ENCODE measurements around the gene GHDC. TPM values are rescaled to one million over a fixed set of nuclear protein-coding genes. Genes with fewer than 3 reads are reported as not detected.

The GHDC gene
- total and polyA plus RNA-seq, 2 of the 8 experiments (the other 6 are each of a cell fraction or from before 2014, with no cell fraction given), result 7.4 to 8.1 TPM

GRCh38 chr17:42192189-42193126, 1.8 kb downstream of the GHDC start:
- TF ChIP-seq KDM4A (IDR thresholded peaks at IDR 0.05; ENCODE audit: low read depth, low read length, severe bottlenecking) (no peak), SP2 (IDR thresholded peaks at IDR 0.05; ENCODE audit: low read length) (no peak), MAFK (IDR thresholded peaks at IDR 0.05; ENCODE audit: low read depth, low read length) (no peak), CHD1 (IDR thresholded peaks at IDR 0.05; ENCODE audit: low read depth, low read length) (no peak)

More at GRCh38 chr17:42192189-42193126, 1.8 kb downstream of the GHDC start:
- H3K4me3 ChIP-seq (ENCODE audit: extremely low read depth in 1 of 4, insufficient read depth in 2 of 4, low read depth in 3 of 4, low read length in 4 of 4), result no peak overlapping the region
- no peak overlapping the region for H3K9ac ChIP-seq (replicated peaks in 1 of 4; ENCODE audit: extremely low read depth in 1 of 4, low read depth in 3 of 4, low read length in 3 of 4)
- H3K79me1 ChIP-seq (ENCODE audit: low read depth, low read length), result no peaks in the 10 kb centered on the region
- peak overlapping the region; percentile 91; the same call in 1 of the 2 replicates for H4K8ac ChIP-seq (ENCODE audit: extremely low read depth, insufficient read depth, low read length)
- DNase-seq (ENCODE audit: low read depth in 1 of 2, low spot score in 2 of 2) (no peak), FAIRE-seq (no peak)
- no peak overlapping the region for H3K4me2 ChIP-seq (ENCODE audit: insufficient read depth in 1 of 2, low read depth in 2 of 2, low read length in 2 of 2)
- no peaks in the 10 kb centered on the region for H3K36me3 ChIP-seq (ENCODE audit: control insufficient read depth in 2 of 4, insufficient read depth in 4 of 4, low read length in 3 of 4)
- H4K5ac ChIP-seq (ENCODE audit: insufficient read length, low read depth, low read length), result no peak overlapping the region
- no peak overlapping the region for H3K4ac ChIP-seq (replicated peaks; ENCODE audit: insufficient read length, low read depth, low read length)
- H3K27ac ChIP-seq (ENCODE audit: low read depth, low read length), result no peak overlapping the region
- H2AK5ac ChIP-seq (ENCODE audit: low read depth, low read length), result no peak overlapping the region
- 94% methylated on average over 22 of the region's 23 CpGs; no CpG with 5 or more reads in 1 of the 2 experiments for WGBS, 2 experiments (ENCODE audit: extremely low coverage in 1 of 2, insufficient coverage in 1 of 2, insufficient read length in 1 of 2, insufficient replicate concordance in 2 of 2, low coverage in 1 of 2, low lambda C conversion rate in 2 of 2, missing lambda C conversion rate in 1 of 2)
- no peaks in the 10 kb centered on the region for H3K27me3 ChIP-seq (replicated peaks in 1 of 4; ENCODE audit: control insufficient read depth in 3 of 4, extremely low read depth in 1 of 4, insufficient read depth in 3 of 4, low read length in 3 of 4)
- no peak overlapping the region for H2BK5ac ChIP-seq (ENCODE audit: low read depth, low read length)
- CTCF ChIA-PET (ENCODE audit: partially characterized antibody), result interaction anchor here (1.3 to 2.7 kb wide), 2 partner anchors 11 to 59 kb away, joined by 4 to 13 read pairs; partner anchors contain the start of gene KCNH4
- H3K23ac ChIP-seq (ENCODE audit: insufficient read length), result no peak overlapping the region
- no peak overlapping the region for H2AFZ ChIP-seq (ENCODE audit: low read length)
- H3K23me2 ChIP-seq (ENCODE audit: low read depth, low read length), result no peaks in the 10 kb centered on the region
- no peak overlapping the region for H3K56ac ChIP-seq (replicated peaks; ENCODE audit: insufficient read length, low read depth, low read length)
- H3K4me1 ChIP-seq (replicated peaks in 1 of 4; ENCODE audit: control insufficient read depth in 3 of 4, insufficient read depth in 4 of 4, low read length in 3 of 4), result peaks cover 0 to 4% (median 3%) of the 10 kb centered on the region in 4 experiments; a peak in 5 of 7 replicates
- no peaks in the 10 kb centered on the region for H3K9me3 ChIP-seq (ENCODE audit: insufficient read depth in 2 of 2, low read depth in 1 of 2, low read length in 1 of 2)
- H2BK15ac ChIP-seq (ENCODE audit: low read length), result no peak overlapping the region
- no peak overlapping the region for H2BK20ac ChIP-seq (ENCODE audit: low read length)
- H2BK12ac ChIP-seq (ENCODE audit: low read depth, low read length), result peak overlapping the region; percentile 68; the same call in 1 of the 2 replicates
- H3K14ac ChIP-seq (ENCODE audit: insufficient read length), result no peak overlapping the region
- H4K91ac ChIP-seq (replicated peaks; ENCODE audit: insufficient read length, low read length), result peak overlapping the region; percentile 42
- POLR2A ChIA-PET (ENCODE audit: partially characterized antibody), result interaction anchor here (2.5 kb wide), 1 partner anchor 8 kb away, joined by 7 read pairs; no protein-coding TSS in a partner anchor
- no peaks in the 10 kb centered on the region for H3K79me2 ChIP-seq (ENCODE audit: control insufficient read depth in 1 of 2, insufficient read depth in 2 of 2, low read length in 2 of 2)
- H2BK120ac ChIP-seq (replicated peaks; ENCODE audit: low read depth, low read length), result no peak overlapping the region
- H4K20me1 ChIP-seq (replicated peaks in 1 of 2; ENCODE audit: control insufficient read depth in 1 of 2, insufficient read depth in 2 of 2, low read length in 2 of 2), result peaks cover 0 to 1% of the 10 kb centered on the region in 2 experiments
- H3K18ac ChIP-seq (ENCODE audit: extremely low read depth, low read length), result no peak overlapping the region
